Measurements from ENCODE around the gene JAK1. TPM values are rescaled to one million over a fixed set of nuclear protein-coding genes. Genes with fewer than 3 reads are reported as not detected.

Gene JAK1
- total and polyA plus RNA-seq, 2 donors (not counting 3 experiments of a cell fraction or from before 2014, with no cell fraction given): 68.8 to 177 TPM

GRCh38 chr1:65009724-65010420 is 43.5 kb upstream of the JAK1 start:
- TF ChIP-seq, protein P1, sequence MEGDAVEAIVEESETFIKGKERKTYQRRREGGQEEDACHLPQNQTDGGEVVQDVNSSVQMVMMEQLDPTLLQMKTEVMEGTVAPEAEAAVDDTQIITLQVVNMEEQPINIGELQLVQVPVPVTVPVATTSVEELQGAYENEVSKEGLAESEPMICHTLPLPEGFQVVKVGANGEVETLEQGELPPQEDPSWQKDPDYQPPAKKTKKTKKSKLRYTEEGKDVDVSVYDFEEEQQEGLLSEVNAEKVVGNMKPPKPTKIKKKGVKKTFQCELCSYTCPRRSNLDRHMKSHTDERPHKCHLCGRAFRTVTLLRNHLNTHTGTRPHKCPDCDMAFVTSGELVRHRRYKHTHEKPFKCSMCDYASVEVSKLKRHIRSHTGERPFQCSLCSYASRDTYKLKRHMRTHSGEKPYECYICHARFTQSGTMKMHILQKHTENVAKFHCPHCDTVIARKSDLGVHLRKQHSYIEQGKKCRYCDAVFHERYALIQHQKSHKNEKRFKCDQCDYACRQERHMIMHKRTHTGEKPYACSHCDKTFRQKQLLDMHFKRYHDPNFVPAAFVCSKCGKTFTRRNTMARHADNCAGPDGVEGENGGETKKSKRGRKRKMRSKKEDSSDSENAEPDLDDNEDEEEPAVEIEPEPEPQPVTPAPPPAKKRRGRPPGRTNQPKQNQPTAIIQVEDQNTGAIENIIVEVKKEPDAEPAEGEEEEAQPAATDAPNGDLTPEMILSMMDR (IDR thresholded peaks at IDR 0.05; ENCODE audit: extremely low read depth in 1 of 2, insufficient read depth in 1 of 2, low read depth in 1 of 2, low read length in 2 of 2): no peak
- TF ChIP-seq POLR2AphosphoS5 (IDR thresholded peaks at IDR 0.05; ENCODE audit: insufficient read depth, low read depth, low read length) (no peak), FOS (IDR thresholded peaks at IDR 0.05; ENCODE audit: borderline replicate concordance, insufficient read depth, low read length) (no peak), JUN (IDR thresholded peaks at IDR 0.05; ENCODE audit: borderline replicate concordance, insufficient read depth, insufficient read length, low read depth) (no peak), MYC (IDR thresholded peaks at IDR 0.05; ENCODE audit: low read depth, low read length) (no peak), POLR2A (IDR thresholded peaks at IDR 0.05; ENCODE audit: low read depth, low read length) (no peak), GATA2 (IDR thresholded peaks at IDR 0.05; ENCODE audit: insufficient read depth, insufficient read length, low read depth, low read length) (no peak), EZH2 (IDR thresholded peaks at IDR 0.05; ENCODE audit: borderline replicate concordance, low read depth, low read length, severe bottlenecking) (no peak), MAX (IDR thresholded peaks at IDR 0.05; ENCODE audit: insufficient read depth, insufficient read length) (no peak)
- Histone ChIP-seq H3K79me2 (ENCODE audit: control insufficient read depth, insufficient read depth, low read length) (no peaks in the 10 kb centered on the region), H3K36me3 (ENCODE audit: control insufficient read depth in 2 of 2, extremely low read depth in 1 of 2, insufficient read depth in 2 of 2, low read length in 2 of 2) (no peaks in the 10 kb centered on the region), H3K4me1 (ENCODE audit: control insufficient read depth, extremely low read depth, insufficient read depth, low read length) (peaks cover 2% of the 10 kb centered on the region), H3K27me3 (ENCODE audit: control insufficient read depth in 2 of 2, insufficient read depth in 2 of 2, low read length in 2 of 2) (no peaks in the 10 kb centered on the region), H3K4me2 (ENCODE audit: insufficient read depth, low read length) (no peak overlapping the region), H3K9me1 (replicated peaks; ENCODE audit: control insufficient read depth, extremely low read depth, insufficient read depth, low read length) (no peaks in the 10 kb centered on the region), H3K27ac (ENCODE audit: insufficient read depth, low read depth, low read length) (no peak overlapping the region), H4K20me1 (replicated peaks; ENCODE audit: control insufficient read depth, extremely low read depth, insufficient read depth, low read length) (no peaks in the 10 kb centered on the region), H3K4me3 (replicated peaks in 1 of 3; ENCODE audit: insufficient read depth in 1 of 3, low read depth in 1 of 3, low read length in 3 of 3) (no peak overlapping the region), H3K9me3 (replicated peaks; ENCODE audit: control insufficient read depth, insufficient read depth, low read length) (no peaks in the 10 kb centered on the region), H2AFZ (ENCODE audit: low read depth, low read length) (no peak overlapping the region), H3K9ac (replicated peaks; ENCODE audit: extremely low read depth, insufficient read depth, low read length) (no peak overlapping the region)
- CTCF ChIA-PET: interaction anchor here (4.3 kb wide), 1 partner anchor 11 kb away, joined by 20 read pairs; no protein-coding TSS in a partner anchor
- dilution Hi-C loops (cut with MboI; ENCODE audit: extremely low pct_ligation_motif_present, low sequenced_read_pairs) (no loop called here), intact Hi-C loops (cut with micrococcal nuclease) (no loop called here)
- FAIRE-seq (no peak), DNase-seq (ENCODE audit: low read depth, low spot score) (no peak)
- BruUV-seq (replicated peaks): no TSS peak
- POLR2A ChIA-PET: no interaction called here

Data from endothelial cell of umbilical vein (primary cell).